Measurements from ENCODE around the gene DNAJC4.

GRCh38 chr11:64219755-64220154 is 10.6 kb upstream of the DNAJC4 start:
- TF ChIP-seq POLR2A (IDR thresholded peaks at IDR 0.05) (no peak), CTCF (IDR thresholded peaks at IDR 0.05) (no peak), POLR2AphosphoS5 (IDR thresholded peaks at IDR 0.05) (no peak), EP300 (IDR thresholded peaks at IDR 0.05) (no peak)

Measured in sigmoid colon (tissue), 4 donors.